ENCODE results near the gene DSTN.

DSTN gene

DNA sequence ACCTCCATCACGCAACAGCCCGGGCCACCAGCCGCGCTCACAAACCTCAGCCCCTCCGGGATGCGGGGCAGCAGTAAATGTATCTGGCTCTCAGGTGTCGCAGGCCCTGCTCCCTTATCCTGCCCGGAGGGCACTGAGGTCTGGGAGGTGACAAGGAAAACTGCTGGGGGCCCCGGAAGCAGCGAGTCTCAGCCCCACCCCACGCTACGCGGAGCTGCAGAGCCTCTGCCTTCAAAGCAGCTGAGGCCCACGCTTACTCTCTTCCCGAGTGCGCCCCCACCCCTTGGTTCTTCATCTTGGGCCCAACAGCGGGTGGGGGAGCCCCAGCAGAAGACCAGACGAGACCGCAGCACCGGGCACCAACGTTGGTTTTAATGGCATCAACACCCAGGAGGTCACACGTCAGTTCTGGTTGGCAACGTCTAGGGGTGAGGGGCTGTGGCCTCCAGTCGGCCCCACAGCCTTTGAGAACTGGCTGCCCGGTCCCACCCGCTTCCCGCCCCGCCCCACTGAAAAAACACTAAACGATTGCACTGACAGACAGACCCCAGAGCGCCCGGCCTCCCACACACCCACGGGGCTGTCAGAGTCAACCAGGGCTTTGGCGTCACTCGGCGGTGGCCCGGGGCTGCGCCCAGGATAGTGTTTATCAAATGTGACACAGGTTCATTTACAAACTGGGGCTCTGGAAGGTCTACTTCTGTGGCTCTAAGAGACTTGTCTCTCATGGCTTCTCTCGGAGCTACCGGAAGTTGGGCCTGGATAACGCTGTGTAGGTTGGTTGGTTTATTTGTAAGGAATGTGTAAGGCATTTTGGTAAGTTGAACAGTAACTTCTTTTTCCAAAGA lies 43.7 kb downstream of the DSTN start:
- DNase-seq: no peak

GRCh38 chr20:17614176-17614811 lies 44.4 kb downstream of the DSTN start:
- DNase-seq: no peak

DNA sequence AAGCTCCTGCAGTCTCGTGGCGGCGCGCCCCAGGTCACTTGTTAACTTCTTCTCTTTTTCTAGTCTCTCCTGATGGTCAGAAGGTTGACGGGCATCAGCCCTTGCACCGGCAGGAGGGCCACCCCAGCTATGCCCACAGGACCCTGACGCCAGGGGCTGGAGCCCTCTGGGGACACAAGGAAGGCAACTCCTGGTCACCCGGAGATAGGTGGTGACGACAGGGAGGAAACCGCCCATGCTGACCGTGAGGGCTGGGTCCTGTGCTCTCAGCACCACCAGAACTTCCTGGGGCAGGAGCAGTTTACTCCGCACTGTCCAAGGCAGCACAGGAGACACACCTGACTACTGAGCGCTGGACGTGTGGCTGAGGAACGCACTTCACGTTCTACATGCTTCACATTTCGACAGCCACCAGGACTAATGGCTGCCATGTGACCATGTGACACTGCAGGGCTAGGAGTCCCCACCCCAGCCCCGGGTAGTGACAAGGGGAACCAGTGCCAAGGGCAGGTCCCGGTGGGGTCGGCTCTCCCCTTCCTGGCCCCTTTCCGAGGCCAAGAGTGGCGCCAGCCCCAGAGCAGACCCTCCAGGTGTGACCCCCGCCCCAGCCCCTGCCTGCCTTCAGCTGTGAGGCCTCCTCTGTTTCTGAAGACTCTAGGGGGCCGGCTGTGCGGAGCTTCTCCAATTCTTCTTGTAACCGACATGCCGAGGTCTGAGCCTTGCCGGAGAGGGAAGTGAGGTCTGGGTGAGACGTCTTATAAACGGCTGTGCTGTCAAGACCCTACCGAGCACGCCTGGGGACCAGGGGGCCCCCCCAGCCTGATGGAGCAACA lies 45.2 kb downstream of the DSTN start:
- peak; percentile 64 to 76 for DNase-seq

- DNase-seq: peak; percentile 62 to 67
Measured at GRCh38 chr20:17615645-17616479, 46.0 kb downstream of the DSTN start.

DNA sequence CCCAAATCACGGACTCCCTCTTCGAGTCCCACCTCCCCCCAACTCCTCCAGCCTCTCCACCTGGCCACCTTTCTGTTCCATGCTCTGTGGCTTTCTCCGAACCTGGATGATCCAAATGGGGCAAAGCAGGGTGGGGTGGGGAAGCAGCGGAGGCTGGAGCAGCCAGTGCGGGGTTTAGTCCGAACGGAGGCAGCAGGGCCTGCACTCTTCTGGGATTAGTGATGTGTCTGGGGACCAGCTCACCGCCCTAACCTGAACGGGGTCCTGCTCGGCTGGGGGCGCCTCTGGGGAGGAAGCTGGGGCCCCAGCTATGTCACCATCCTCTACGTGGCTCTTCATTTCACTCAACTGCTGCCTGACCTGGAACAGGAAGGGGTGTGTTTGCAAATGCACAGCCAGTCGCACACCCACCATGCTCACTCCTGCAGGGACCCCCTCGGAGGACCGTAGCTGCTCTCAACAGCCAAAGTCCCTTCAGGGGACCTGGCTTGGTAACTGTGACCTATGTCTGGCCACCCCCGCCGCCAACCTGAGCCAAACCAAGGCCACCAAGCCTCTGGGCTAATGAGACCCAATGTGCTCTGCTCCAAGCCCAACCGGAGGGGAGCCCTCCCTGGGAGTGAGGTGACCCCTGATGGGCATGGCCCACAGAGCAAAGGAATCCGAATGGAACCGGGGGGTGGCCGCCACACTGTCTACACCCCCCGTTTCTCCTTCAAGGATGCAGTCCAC lies 46.8 kb downstream of the DSTN start:
- peak in 1 of 2 experiments; percentile 5 for DNase-seq

- peak; percentile 17 to 35 for DNase-seq
Measured at GRCh38 chr20:17617212-17617867, 47.5 kb downstream of the DSTN start.

DNA sequence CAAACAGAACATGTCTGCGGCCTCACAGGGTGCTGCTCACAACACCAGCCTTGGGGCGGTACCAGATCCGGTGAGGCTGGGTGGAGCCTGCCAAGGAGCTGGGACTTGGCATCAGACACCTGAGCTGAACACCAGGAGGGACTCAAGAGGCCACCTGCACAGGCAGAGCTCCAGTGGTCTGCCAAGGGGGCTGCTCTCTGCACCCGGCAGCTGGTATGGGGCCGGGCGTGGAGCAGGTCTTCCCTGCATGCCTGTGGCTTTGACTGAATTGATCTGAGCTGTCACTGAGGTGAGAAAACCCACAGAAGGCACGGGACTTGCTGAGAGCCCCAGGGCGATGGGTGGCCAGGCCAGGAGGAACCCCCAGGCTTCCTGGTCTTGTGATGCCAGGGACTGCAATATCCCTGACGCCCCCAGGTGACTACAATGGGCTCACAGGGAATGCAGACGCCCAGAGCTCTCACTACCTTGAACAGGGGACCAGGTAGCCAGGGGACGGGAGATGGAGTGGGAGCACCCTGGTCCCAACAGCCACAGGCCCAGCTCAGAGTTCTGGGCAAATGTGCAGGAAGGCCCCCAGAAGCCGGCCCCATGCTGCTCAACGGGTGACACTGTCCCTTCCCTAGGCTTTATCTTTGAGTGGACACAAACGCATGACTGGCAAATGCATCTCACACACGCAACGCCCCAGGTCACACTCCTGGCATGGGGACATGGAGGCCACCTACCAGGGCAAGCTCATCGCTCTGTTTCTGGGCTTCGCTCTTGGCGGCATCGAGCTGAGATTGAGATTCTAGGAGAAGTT lies 48.2 kb downstream of the DSTN start:
- no peak for DNase-seq

GRCh38 chr20:17618673-17619013 lies 48.8 kb downstream of the DSTN start:
- DNase-seq: no peak

GRCh38 chr20:17619351-17620093 lies 49.6 kb downstream of the DSTN start:
- DNase-seq: no peak

- no peak for DNase-seq
Measured at GRCh38 chr20:17620371-17621228, 50.7 kb downstream of the DSTN start.

- no peak for DNase-seq
Measured at GRCh38 chr20:17621229-17621968, 51.5 kb downstream of the DSTN start.

- DNase-seq: no peak
Measured at GRCh38 chr20:17622086-17622850, 52.4 kb downstream of the DSTN start.

DNA sequence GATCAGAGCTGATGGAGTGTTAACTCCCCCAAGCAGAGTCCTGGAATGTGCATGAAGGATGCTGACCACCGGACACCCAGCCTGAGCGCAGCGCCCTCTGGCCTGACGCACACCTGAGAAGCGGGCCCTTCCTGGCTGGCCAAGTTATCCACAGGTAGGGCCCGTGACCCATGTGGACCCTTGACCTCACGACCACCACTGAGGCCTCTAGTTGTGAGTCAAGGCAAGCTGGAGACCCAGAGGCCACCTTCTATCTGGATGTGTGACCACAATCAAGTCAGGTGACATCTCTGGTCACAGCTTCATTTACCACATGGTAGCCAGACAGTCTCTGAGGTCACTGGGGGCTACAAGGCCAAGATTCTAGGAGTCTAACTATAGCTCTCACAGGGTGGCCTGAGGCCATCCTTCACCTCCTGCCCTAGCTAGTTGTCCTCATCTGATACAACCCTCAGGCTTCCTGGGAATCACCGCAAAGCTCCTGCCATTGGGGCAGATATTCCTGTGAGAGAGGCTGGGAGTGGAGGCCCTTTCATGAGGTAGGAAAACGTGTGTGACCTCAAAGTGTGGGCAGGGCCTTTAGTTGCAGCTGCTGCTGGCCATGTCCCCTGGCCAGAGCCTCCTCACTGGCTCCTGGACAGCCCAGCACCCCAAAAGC lies 53.1 kb downstream of the DSTN start:
- no peak for DNase-seq

DNA sequence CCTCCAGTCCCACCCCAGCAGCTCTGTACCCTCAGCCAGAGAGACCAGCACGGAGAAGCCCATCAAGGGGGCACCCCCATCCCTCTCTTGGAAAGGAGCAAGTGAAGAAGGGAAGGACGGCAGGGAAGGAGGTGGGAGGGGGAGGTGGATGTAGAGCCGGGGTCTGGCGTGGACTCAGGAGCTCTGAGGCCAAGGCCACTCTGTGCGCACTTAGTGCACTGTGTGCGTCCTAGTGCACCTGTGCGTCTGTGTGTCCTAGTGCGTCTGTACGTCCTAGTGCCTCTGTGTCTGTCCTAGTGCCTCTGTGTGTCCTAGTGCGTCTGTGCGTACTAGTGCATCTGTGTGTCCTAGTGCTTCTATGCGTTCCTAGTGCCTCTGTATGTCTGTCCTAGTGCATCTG lies 54.2 kb downstream of the DSTN start:
- no peak for DNase-seq

- no peak for DNase-seq
Measured at GRCh38 chr20:17624551-17625245, 54.8 kb downstream of the DSTN start.

Data from Kasumi-1 (cell line).